Nephron progenitor cell (in vitro differentiated cells): ENCODE data around the gene FGF12.

Experiments
- DNase-seq: peaks from one replicate; pipeline ENCODE4 v3.0.0; 2021
- H3K27ac Mint-ChIP-seq: 2 replicates; pipeline ENCODE4 v1.8.0; 2021; ENCODE audit warnings: mild to moderate bottlenecking, moderate library complexity, mixed read lengths
- H3K27me3 Mint-ChIP-seq: 2 replicates; pipeline ENCODE4 v1.8.0; 2021; ENCODE audit warnings: mild to moderate bottlenecking, low read depth, mixed read lengths; ENCODE audit not compliant: poor library complexity
- H3K36me3 Mint-ChIP-seq: 2 replicates; pipeline ENCODE4 v1.8.0; 2021; ENCODE audit warnings: low read depth, mixed read lengths
- H3K4me1 Mint-ChIP-seq: 2 replicates; pipeline ENCODE4 v1.8.0; 2021; ENCODE audit warnings: mixed read lengths
- H3K4me3 Mint-ChIP-seq: 2 replicates; pipeline ENCODE4 v1.8.0; 2021; ENCODE audit warnings: mild to moderate bottlenecking, moderate library complexity, mixed read lengths
- H3K9me3 Mint-ChIP-seq: 2 replicates; pipeline ENCODE4 v1.8.0; 2021; ENCODE audit warnings: mild to moderate bottlenecking, moderate library complexity, mixed read lengths
- TF ChIP-seq, protein P1 (sequence below): fragments of 200-600 bp; sonication (generic); IDR thresholded peaks from 2 replicates; pipeline ENCODE4 v1.5.0; 2021; ENCODE audit warnings: antibody characterized with exemption

FGF12 gene

DNA sequence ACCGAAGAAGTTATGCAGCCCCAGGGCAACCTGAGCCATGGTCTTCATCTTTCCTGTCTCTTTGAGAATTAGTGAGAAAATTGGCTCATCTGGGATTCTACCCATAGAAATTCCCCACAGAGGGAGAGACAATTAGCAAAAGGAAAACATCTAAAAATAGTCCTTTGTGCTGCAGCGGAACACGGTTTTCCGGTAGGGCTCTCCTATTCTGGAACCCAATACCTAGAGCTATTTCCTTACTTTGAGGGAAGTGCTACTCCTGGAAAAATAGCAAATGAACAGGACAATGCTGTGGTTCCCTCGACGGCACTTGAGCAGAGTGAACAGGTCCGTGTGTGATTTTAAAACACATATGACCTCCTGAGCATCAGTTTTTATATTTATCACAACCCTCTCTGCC, 210.5 kb downstream of the FGF12 start:
- Mint-ChIP-seq H3K4me3 (no peak overlapping the region), H3K4me1 (peaks cover 14% of the 10 kb centered on the region), H3K27me3 (peaks cover 51% of the 10 kb centered on the region), H3K9me3 (no peaks in the 10 kb centered on the region), H3K36me3 (no peaks in the 10 kb centered on the region), H3K27ac (no peak overlapping the region)
- DNase-seq: no peak
- TF ChIP-seq, protein P1, sequence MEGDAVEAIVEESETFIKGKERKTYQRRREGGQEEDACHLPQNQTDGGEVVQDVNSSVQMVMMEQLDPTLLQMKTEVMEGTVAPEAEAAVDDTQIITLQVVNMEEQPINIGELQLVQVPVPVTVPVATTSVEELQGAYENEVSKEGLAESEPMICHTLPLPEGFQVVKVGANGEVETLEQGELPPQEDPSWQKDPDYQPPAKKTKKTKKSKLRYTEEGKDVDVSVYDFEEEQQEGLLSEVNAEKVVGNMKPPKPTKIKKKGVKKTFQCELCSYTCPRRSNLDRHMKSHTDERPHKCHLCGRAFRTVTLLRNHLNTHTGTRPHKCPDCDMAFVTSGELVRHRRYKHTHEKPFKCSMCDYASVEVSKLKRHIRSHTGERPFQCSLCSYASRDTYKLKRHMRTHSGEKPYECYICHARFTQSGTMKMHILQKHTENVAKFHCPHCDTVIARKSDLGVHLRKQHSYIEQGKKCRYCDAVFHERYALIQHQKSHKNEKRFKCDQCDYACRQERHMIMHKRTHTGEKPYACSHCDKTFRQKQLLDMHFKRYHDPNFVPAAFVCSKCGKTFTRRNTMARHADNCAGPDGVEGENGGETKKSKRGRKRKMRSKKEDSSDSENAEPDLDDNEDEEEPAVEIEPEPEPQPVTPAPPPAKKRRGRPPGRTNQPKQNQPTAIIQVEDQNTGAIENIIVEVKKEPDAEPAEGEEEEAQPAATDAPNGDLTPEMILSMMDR: no peak

DNA sequence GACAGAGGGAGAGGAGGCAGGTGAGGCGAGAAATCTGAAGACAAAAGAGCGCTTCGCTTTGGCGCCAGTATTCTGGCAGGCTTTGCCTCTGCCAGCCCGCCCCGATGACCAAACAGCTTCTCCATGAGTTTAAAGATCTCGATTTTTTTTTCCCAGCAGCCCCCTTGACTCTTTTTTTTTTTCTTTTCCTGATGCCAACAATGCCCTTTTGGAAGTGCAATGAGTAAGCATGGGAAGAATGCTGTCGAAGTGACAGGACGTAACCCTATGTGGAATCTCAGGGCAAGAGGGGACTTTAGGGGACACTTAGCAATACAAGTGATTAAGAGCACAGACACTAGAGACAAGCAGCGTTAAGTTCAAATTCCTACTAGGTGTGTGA, 211.7 kb downstream of the FGF12 start:
- H3K9me3 Mint-ChIP-seq: no peaks in the 10 kb centered on the region
- H3K4me1 Mint-ChIP-seq: peaks cover 14% of the 10 kb centered on the region
- H3K4me3 Mint-ChIP-seq: peak overlapping the region; percentile 84
- DNase-seq: no peak
- H3K27ac Mint-ChIP-seq: no peak overlapping the region
- TF ChIP-seq, protein P1: no peak
- peaks cover 48% of the 10 kb centered on the region for H3K27me3 Mint-ChIP-seq
- H3K36me3 Mint-ChIP-seq: no peaks in the 10 kb centered on the region

DNA sequence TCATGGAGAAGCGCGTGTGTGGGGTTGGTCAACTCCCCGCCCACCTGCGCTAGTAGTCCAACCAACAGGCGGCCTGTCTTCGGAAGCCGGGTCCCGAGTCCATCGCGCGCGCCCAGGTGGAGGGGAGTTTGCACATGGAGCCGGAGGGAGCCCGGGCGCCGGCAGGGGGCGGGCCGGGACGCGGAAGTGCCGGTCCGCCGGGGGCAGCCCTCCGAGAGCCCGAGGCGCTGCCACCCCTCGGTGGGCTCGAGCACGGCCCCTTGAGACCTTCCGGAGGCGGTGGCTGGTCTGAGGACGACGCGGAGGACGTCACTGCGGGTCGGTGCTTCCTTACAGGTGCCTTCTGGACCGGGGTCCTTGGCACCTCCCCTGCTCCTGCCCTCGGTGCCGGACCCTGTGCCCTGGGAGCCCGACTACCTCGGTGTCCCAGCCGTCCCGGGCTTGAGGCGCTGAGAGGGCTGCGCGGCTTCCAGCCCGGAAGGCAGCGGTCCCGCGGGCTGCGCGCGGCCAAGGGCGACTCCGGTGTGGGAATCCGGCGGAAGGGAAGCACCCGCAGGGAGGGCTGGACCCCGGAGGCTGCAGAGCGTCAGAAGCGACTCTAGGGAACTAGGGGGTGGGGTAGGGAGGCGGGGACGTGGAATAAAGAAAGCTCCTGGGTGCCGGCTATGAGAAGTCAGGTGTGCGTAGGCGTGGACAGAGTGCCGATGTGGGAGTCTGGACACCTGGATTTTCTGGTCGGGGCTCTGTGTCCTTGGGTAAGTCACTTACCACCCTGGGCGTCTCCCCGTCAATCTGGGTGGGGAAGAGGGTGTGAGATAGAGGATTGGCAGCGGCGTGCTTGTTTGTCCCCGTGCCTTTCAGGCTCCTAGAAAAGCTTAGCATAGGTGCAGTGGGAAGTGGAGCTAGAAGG, 212.3 kb downstream of the FGF12 start:
- Mint-ChIP-seq H3K9me3 (no peaks in the 10 kb centered on the region), H3K27ac (no peak overlapping the region), H3K27me3 (peaks cover 48% of the 10 kb centered on the region), H3K4me1 (peaks cover 14% of the 10 kb centered on the region), H3K36me3 (no peaks in the 10 kb centered on the region), H3K4me3 (peak overlapping the region; percentile 84)
- TF ChIP-seq, protein P1: peak; percentile 53
- DNase-seq: peak; percentile 80

DNA sequence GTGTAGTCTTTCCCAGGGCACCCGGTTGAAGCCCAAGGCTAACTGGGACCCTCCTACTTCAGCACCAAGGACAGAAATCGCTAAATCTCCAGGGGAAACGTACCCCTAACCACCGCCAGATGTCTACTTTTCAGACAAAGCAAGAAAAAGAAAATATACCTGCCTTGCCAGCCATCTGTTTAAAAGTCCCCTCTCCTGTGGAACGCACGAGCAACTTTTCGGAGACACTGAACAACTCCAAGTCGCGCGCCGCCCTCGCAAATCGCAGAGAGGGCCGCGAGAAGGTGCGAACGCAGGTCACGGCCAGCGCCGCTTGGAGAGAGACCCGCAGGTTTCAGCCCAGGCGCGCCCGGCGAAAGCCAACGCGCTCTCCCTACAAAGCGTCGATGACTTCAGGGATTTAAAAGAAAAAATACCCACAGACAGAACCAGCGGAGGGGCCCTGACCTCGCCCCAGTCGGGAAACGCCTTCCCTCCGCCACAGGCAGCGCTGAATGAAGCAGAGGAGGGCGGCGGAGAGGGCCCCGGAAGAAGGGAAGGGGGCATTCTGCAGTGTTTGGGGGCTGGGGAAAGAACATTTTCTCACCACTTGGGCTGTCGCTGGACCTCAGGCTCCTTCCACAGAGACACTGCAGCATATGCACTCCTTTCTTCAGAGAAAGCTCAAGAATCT, 213.1 kb downstream of the FGF12 start:
- peak; percentile 72 for DNase-seq
- H3K27ac Mint-ChIP-seq: no peak overlapping the region
- peaks cover 48% of the 10 kb centered on the region for H3K27me3 Mint-ChIP-seq
- TF ChIP-seq, protein P1: peak; percentile 22
- no peaks in the 10 kb centered on the region for H3K36me3 Mint-ChIP-seq
- H3K4me1 Mint-ChIP-seq: peaks cover 14% of the 10 kb centered on the region
- H3K9me3 Mint-ChIP-seq: no peaks in the 10 kb centered on the region
- peak overlapping the region; percentile 84 for H3K4me3 Mint-ChIP-seq

DNA sequence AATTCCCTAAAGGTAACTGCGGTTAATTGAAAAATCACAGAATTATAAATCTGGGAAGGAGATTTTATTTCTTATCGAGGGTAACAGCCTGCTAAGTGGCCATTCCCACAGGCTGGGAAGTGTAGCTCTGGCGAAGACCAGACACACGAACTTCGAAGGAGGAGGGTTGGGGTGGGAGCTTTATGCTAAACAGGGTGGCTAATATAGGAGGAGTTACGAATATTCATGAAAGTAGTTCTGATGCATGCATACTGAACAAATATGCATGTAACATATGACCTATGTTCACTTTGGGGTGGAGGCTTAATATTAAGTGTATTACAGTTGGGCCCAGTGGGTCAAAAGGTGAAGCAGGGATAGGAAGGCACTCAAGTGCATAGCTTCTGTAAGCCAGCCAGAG, 221.6 kb downstream of the FGF12 start:
- Mint-ChIP-seq H3K27ac (no peak overlapping the region), H3K9me3 (no peaks in the 10 kb centered on the region), H3K27me3 (peaks cover 10% of the 10 kb centered on the region), H3K36me3 (no peaks in the 10 kb centered on the region), H3K4me3 (no peak overlapping the region), H3K4me1 (no peaks in the 10 kb centered on the region)
- DNase-seq: no peak
- TF ChIP-seq, protein P1: no peak
